ENCODE results near the gene PEG3. TPM values are rescaled to one million over a fixed set of nuclear protein-coding genes. Genes with fewer than 3 reads are reported as not detected.

PEG3 gene
- total and polyA plus RNA-seq, 2 of the 13 experiments (the other 11 are each of a cell fraction or from before 2014, with no cell fraction given): 217 to 394 TPM

GRCh38 chr19:56840451-56841192 is at the start of gene PEG3, which contains the start of gene ZIM2 (continued):
- TF ChIP-seq ELF3 (CRISPR knock-in tag; IDR thresholded peaks at IDR 0.05): no peak
- 0 out of 2 replicates have a peak, but pooled peaks have one; percentile 30 for TF ChIP-seq NAIF1 (CRISPR knock-in tag; IDR thresholded peaks at IDR 0.05; ENCODE audit: borderline replicate concordance)
- TF ChIP-seq RFX1 (IDR thresholded peaks at IDR 0.05): peak; percentile 89
- peak; percentile 82; the same call in 1 of the 2 replicates for TF ChIP-seq TFDP1 (CRISPR knock-in tag; IDR thresholded peaks at IDR 0.05; ENCODE audit: borderline replicate concordance)
- no peak for TF ChIP-seq ZNF280B (CRISPR knock-in tag; IDR thresholded peaks at IDR 0.05; ENCODE audit: borderline replicate concordance)
- TF ChIP-seq ZNF574 (CRISPR knock-in tag; IDR thresholded peaks at IDR 0.05): 0 out of 2 replicates have a peak, but pooled peaks have one; percentile 47
- TF ChIP-seq ZNF382 (CRISPR knock-in tag; IDR thresholded peaks at IDR 0.05; ENCODE audit: borderline replicate concordance): no peak
- no peak for TF ChIP-seq ZNF850 (CRISPR knock-in tag; conservative IDR thresholded peaks at IDR 0.05)
- TF ChIP-seq FLYWCH1 (CRISPR knock-in tag; IDR thresholded peaks at IDR 0.05): no peak
- TF ChIP-seq ZNF207 (IDR thresholded peaks at IDR 0.05; ENCODE audit: borderline replicate concordance): no peak
- TF ChIP-seq ZNF781 (CRISPR knock-in tag; IDR thresholded peaks at IDR 0.05; ENCODE audit: borderline replicate concordance, not compliant biosample characterization): no peak
- TF ChIP-seq CERS6 (CRISPR knock-in tag; IDR thresholded peaks at IDR 0.05): no peak
- no peak for TF ChIP-seq KIAA2018 (CRISPR knock-in tag; IDR thresholded peaks at IDR 0.05; ENCODE audit: borderline replicate concordance)

All from HepG2 (cell line).